NCI-H524 (cell line): ENCODE measurements around the gene GLA.
A peak's percentile ranks its signal among the peaks of the same experiment; 100 is the strongest.

ENCODE experiments used
- DNase-seq, 2 experiments: peaks; one replicate each; lab custom pipeline; 2025; lab: John Stamatoyannopoulos, UW

The GLA gene

DNA sequence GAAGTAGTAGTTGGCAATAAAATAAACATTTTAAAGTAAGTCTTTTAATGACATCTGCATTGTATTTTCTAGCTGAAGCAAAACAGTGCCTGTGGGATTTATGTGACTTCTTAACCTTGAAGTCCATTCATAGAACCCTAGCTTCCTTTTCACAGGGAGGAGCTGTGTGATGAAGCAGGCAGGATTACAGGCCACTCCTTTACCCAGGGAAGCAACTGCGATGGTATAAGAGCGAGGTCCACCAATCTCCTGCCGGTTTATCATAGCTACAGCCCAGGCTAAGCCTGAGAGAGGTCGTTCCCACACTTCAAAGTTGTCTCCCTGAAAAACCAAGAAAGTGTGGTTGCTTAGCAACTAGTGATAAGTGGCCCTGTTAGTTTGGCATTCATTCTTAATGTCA, 9.9 kb downstream of the GLA start:
- DNase-seq, result no peak

DNA sequence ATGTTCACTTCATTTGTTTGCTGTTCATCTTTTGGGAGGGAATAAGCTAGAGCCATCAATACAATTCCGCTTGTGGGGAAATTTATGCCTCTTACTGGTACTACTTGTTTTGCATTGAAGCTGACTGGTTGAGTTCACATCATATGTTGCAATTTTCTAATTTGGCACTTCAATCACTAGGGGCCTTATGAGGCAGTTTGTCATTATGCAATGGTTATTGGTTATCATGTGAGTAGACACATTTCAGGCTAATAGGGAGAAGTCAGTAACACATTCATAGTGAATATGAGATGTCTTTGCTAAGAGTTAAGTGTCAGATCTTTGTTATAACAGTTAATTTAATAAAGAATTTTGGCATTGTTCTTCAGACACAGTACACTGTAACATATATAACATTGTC, 11.9 kb downstream of the GLA start:
- DNase-seq, result no peak

DNA sequence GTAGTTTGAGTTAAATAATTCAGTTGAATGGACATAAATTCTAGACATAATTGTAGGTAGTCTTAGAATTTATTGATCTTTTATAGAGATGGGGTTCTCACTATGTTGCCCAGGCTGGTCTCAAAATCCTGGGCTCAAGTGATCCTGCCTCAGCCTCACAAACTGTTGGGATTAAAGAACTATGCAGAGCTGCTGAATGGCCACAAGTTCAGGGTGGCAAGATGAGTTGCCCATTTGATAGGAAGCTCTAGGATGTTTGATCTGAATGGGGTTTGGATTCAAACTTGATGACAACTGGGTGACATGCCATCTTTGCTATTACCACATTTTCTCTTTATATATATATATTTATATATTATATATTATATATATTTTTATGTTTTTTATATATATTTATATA, 13.4 kb downstream of the GLA start:
- no peak for DNase-seq

DNA sequence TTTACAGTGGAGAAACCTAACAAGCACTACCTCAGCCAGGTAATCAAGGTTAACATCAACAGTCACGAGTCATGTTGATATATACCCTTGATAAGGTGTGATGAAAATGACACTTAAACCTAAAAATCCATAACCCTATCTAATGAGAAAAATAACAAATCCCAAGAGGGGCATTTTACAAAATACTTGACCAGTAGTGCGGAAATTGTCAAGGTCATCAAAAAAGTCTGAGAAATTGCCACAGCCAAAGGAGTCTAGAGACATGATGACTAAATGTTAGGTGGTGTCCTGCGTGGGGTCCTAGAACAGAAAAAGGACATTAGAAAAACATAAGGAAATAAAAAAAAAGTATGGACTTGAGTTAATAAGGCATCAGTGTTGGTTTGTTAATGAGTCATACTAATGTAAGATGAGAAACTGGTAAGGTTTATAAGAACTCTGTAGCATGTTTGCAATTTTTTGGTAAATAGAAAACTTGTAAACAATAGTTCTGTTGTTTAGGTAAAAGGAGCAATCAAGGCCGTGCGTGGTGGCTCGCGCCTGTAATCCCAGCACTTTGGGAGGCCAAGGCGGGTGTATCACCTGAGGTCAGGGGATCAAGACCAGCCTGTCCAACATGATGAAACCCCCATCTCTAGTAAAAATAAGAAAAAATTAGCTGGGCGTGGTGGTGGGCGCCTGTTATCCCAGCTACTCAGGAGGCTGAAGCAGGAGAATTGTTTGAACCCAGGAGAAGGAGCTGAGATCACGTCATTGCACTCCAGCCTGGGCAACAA, 14.0 kb downstream of the GLA start:
- DNase-seq, result no peak

DNA sequence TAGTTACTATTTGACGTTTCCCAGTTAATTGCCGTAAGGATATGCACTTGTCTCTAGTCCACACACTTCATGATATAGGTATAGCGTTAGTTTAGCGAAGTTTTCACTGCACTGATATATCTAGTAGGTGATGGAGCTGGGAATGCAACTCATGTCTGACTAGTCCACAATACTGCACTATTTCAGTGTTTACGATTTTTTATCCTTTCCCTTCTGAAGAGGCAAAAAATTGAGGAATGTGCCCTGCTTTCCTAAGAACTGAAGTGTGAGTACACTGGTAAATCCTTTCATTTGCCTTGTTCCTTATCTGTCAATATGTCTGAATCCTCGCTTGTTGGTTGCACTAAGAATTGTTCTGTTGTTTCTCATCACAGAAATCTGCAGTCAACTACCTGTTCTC, 15.9 kb downstream of the GLA start:
- DNase-seq, result no peak

DNA sequence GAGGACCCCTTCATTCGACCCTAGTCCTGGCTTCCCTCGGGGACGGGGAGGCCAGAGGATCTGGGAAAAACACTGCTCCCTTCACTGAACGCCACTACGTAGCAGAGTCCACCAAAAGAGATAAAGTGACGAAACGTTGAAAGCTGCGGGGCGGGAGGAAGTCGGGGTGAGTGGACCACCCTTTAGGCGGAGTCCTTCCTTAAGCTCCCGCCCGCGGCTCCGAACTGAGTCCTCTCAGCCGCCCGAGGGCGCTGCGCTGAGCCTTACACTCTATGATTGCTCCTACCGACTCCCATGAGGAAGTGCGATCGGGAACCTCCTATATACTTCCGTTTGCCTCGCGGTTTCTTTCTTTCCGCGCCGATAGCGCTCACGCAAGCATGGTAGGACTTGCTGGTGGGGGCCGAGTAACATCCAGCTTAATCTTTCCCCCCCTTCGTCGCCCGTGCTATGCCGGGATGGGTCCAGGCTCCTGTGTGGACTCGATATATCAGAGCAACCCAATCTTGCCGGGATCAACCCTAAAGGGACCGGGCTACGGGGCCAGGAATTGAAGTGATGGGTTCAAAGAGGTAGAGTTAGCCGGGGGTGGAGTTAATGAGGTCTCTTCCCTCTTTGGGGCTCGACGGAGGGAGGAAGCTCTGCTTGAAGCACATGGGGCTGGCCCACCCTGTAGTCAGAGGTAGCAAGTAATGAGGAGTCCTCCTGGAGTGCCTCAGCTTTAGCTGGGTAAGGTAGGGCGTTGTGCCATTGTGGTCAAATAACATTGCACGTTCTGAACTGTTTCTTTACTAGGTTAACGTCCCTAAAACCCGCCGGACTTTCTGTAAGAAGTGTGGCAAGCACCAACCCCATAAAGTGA, 16.8 kb downstream of the GLA start, which contains the start of gene RPL36A:
Gene RPL36A, plus strand, starts transcription at position 348 of the 862 bp plus-strand sequence. Its CDS starts 33 bp downstream, at position 381.
- peak; percentile 93 to 97 for DNase-seq

DNA sequence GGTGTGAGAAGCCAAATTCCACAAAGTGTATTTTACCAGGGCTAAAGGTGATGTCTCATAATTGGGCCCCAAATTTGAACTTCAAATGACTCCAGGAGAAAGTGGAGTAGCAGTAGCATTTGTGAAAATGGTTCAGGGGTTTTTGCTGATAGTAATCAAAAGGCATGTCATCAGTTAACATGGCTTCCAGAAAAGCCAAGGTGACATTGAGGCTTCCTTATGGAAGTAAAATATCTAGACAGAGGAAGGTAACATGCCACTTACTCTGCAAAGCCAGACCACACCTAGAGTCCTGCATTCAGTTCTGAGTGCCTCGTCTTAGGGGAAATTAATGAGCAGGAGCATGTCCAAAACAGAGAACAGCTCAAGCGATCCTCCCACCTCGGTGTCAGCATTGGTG, 19.1 kb downstream of the GLA start:
- no peak for DNase-seq

DNA sequence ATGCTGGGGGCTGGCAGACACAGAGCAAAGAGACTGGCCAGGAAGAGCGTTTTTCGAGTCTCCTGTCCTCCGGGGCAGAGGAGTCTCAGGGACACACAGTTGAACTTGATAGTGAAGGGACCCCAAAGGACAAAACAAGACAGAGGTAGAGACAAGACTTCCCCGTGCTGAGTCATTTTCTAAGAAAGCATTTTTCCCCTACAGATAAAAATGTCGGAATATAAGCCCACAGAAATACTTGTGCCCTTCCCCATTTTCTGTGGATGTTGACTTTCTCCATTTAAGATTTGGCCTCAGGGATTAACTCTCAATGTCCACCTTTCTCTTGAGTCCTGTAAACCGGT, 21.2 kb downstream of the GLA start:
- no peak for DNase-seq

DNA sequence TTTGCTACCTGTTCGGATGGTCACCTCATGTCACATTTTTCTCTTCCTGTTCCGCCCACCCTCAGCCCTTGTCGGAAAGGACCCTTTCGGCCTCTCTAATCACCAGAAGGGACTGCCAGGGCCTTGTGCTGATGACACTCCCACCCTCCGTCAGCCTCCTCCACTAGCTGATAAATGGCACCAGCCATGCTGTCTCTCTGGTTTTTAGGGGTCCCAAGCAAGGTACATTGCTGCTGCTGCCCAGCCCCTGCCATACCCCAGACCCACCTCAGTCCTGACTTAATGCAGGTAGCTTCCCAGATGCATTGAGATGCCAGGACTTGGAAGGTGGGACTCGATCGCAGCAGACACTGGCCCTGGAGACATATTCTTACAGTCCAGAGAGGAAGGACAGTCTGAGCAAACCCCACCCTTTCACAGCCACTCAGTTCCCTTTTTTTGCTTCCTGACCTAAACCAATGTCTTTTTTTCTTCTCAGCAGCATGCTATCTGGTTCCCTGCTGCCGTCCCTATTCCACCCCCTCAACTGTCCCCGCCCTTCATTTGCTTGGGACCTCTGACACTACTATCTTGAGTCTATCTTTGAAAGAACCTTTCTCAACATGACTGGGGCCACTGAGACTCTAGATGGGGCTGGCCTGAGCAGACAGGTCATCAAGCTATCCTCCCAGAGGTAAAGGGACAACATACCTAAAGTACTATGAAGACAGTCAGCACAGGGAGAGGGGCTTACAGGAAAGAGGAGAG, 21.8 kb downstream of the GLA start, which contains the start of gene BTK:
Gene BTK, minus strand, starts transcription at position 397 of the 747 bp plus-strand sequence. CDS start 10,907 bp downstream, outside the sequence.
- no peak for DNase-seq

DNA sequence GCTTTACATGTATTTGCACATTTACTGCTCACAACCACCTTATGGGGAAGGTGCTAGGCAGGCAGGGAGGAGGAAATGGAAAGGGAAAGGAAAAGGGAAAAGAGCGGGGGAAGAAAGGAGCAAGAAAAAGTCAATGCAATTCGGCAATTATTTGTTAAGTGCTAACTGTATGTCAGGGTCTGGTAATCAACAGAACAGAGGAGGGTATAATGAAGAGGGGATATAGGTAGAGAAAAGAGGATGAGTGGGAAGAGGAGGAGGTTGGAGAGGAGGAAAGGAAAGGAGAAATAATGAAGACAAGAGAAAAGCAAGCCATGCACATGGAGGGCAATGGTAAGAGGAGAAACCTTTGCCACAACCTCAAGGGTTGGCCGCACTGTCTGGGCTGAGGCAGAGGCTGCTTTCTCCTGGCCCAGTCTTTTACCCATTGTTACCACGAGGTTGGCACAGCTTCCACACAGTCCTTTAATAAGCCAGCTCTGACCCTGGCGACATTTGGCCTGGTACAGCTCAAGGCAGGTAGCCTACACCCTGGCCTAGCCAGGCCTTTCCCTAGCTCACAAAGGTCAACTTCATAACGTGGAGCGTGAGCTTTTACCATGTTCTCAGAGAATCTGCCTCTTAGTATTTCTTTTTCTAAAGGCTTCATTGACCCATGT, 22.6 kb downstream of the GLA start:
- DNase-seq, result no peak

DNA sequence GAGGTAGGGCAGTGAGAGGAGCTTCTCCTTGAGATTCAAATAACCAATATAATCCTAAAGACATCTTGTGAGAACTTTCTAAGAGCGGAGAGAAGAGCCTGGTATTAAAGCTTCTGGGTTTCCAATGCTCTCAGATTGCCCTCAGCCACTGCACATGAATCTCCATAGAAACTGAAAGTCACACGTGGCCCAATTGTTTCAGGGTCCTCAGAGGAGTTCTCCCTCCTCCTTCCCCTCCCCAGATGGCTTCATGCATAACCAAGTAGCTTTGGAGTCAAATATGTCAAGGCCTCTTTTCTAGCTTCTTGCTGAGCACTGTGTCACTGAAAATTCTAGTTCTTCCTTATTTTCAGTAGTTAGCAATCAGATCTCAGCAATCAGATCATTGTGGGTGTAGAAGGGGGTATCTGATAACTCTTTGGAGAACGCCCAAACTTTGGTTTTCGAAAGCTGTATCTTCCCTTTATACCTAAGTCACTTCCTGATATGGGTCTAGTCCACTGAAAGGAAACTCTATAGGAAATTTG, 24.0 kb downstream of the GLA start:
- peak in 1 of 2 experiments; percentile 31 for DNase-seq

DNA sequence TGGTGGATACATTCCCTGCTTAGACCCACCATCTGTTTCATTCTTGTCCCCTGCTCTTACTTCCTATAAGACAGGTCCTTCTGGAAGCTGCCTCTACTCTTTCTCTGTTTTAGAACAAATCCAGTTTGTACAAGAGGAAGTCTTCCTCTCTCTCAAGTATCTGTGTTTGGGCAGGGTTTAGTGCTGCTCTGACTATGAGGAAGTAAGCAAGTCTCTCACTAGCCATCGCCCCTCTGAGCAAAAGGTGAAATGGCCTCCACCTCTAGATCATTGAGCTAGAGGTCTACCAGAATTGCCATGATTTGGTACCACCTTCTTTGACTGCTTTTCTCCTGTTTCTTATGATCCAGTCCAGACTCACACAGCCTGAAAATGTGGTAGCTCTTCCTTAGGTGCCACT, 30.2 kb downstream of the GLA start:
- no peak for DNase-seq

DNA sequence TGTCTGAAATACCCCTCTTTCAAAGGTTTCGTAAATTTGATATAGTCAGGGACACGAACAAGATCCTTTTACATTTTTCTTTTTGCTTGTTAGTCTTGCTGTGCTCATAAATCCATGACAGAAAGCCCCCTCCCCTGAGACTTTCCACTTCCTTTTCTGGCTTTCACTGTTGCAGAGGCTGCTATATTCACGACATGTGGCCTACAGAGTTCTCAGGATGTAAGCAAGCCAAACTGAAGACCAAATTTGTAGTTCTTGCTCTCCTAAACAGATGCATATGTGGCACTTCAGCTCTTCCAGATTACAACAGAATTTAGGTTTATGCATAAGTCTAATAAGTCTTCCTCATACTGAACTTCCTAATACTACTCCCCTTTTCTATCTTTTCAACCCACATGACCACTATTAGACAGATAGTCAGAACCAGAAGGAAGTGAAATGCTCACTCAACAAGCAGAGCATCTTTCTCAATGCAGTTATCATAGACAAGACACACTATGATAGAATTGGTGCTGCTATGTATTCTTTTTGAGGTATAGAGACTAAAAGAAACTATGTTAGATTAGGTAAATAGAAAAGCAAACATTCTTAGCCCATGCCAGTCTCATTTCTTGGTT, 36.7 kb downstream of the GLA start:
- DNase-seq, result no peak

DNA sequence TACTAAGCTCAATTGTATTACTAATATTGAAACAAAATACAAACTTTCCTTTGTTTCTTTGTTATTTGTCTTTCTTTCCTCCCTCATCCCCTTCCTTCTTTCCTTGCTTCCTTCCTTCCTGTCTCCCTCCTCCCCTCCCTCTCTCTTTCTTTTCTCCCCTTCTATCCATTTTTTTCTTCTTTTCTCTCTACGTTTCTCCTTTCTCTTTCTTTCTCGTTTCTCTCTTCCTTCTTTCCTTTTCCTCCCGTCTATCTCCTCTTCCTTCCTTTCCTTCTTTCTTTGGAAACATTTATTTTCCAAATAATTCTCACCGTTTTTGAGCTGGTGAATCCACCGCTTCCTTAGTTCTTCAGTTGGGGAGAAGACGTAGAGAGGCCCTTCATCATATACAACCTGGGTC, 38.0 kb downstream of the GLA start:
- no peak for DNase-seq

DNA sequence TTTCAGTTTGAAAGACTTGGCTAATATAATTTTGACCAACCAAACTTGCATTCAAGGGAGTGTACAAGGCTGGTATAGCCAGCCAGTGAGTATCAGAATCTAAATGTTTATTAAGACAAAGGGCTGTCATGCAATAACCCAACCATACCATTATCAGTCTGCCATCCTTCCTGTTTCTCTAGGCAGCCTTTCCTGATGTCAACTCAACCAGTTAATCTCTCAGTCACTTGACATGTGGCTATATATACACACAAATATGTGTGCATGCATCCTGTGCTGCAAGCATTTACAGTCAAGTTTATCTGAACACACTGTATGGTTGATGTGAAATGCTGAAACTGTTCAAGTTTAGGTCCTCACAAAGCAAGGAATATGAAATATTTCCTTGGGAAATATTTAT, 38.9 kb downstream of the GLA start:
- DNase-seq, result no peak

DNA sequence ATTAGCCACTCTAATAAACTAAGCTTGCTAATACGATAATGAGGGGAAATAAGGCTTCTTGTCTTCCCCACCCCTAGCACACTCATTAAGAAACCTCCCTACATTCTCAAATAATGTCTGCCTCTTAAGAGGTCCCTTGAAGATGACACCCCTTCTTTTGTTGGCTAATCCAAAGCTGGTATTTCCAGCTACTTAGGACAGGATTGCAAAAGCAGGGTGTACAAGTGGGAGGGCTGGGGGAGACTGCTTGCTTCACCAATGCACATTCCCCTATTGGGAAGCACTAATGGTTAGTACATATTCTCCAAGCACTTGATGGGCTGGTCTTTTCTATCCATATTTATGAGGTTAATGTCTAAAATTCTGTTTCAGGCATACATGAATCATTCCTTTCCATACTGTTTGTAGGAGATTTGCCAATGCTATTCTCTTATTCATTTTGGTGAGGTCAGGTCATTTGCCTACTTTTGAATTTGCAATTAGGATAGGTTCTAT, 42.4 kb downstream of the GLA start:
- DNase-seq, result no peak

DNA sequence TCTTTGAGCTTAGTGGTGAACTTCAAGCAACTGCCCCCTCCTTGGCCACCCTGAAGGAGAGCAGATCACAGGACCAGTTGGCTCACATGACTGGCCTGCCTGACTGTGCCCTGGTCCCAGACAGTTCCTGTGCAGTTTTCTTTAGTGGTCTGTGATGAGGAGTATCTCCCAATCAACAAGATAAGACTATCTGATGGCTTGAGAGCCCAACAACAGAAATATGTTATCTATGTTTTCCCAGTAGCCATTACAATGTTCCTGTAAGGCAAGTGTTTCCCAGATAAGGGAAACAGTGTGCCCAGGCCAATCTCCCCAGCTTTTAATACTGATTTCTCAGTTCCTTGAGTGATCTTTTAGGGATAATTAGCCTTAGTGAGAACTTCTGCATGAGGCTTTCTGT, 45.0 kb downstream of the GLA start:
- no peak for DNase-seq

DNA sequence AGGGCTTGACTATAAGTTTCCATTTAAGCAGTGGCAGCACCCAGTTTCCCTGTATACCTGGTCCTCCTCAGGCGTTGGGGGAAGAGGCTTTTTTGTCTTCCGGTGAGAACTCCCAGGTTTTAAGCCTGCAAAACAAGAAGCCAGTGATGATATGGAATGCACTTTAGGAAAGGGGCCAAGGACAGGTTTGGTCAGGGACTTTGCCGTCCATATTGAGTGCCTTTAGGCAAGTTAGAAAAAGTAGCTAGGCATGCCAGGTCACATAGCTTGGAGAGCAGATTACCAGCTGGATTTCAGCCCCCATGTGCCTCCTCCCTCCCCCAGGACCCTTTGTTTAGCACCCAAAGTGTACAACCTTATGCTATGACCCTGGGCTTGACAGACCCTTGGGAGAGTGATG, 45.6 kb downstream of the GLA start:
- DNase-seq, result no peak

DNA sequence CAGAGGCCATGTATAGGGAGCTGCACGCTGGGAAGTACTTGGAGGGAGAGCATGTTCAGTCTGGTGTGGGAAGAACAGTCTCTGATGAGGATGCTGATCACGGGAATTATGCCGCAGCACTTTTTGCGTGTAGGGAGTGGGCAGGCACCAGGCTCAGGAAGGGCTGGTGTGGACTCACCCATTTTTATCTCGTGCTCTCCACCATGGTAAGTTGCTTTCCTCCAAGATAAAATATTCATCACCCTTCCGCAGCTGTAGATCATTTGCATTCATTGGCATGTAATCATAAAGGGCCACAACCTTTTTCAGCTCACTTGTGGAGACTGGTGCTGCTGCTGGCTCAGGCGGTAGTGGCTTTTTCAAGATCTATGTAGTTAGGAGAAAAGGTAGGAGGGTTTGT, 47.3 kb downstream of the GLA start:
- DNase-seq, result no peak

DNA sequence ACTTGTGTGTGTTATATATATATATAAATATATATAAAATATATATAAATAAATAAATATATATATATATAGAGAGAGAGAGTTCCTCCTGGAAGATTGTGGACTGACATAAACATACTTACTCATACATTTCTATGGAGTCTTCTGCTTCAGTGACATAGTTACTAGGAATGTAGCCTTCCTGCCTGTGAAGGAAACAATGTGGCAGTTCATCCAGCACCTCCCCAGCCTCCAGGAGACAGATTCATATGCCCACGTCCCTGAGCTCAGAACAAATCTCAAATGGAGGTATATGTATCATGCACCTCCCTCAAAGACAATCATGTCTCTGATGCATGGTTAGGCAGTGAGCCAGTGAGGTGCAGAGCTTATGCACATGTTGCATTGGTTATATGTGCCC, 47.8 kb downstream of the GLA start:
- DNase-seq, result no peak

DNA sequence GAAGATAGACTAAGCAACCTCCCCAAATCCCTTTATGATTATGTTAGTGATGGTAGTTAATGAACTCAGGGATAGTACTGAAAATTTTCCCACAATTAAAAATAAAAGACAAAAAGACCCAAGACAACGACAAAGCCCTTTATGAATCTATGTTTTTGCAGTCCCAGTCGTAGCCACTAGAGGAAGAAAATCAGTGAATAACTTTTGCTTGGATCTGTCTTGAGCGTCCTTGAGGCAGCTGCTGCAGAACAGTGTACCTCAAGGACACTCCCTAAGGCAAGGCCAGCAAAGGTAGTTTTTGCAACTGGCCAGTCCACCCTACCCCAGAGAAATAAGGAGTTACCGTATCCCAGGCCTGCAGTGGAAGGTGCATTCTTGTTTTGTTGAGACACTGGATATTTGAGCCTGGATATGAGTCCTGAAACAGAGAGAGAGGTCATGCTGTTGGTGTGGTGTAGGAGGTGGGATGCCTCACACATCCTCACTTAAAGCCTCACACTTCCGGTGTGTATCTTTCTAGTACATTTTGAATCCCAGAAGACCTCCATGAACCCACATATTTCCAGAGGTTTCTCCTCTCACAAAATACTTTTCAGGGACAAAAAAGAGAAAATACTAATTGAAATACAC, 50.4 kb downstream of the GLA start:
- peak in 1 of 2 experiments; percentile 20 for DNase-seq
